ENCODE measurements around the gene DND1.

DNA sequence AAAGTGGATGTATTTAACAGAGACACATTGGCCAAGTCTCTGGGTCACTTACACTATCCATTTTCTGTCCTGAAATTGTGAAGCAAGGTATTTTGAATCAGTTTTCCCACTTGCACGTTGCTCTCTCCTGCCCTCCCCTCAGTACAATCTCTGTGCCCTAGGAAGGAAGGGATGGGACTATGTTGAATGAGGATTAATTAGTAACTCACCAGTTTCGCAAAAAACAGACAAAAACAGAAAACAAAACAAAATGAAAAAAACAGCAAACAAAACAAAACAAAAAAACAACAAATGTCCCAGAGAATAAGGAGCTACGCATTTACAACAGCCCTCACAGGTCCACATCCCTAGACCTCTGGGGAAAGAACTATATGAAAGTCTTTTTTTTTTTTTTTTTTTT, 39.3 kb downstream of the DND1 start:
- TF ChIP-seq RAD21 (conservative IDR thresholded peaks at IDR 0.05 in 1 of 2, IDR thresholded peaks at IDR 0.05 in 1 of 2), result no peak
- TF ChIP-seq, protein P1, sequence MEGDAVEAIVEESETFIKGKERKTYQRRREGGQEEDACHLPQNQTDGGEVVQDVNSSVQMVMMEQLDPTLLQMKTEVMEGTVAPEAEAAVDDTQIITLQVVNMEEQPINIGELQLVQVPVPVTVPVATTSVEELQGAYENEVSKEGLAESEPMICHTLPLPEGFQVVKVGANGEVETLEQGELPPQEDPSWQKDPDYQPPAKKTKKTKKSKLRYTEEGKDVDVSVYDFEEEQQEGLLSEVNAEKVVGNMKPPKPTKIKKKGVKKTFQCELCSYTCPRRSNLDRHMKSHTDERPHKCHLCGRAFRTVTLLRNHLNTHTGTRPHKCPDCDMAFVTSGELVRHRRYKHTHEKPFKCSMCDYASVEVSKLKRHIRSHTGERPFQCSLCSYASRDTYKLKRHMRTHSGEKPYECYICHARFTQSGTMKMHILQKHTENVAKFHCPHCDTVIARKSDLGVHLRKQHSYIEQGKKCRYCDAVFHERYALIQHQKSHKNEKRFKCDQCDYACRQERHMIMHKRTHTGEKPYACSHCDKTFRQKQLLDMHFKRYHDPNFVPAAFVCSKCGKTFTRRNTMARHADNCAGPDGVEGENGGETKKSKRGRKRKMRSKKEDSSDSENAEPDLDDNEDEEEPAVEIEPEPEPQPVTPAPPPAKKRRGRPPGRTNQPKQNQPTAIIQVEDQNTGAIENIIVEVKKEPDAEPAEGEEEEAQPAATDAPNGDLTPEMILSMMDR (IDR thresholded peaks at IDR 0.05), result no peak
- TF ChIP-seq POLR2A (IDR thresholded peaks at IDR 0.05; ENCODE audit: low read length), result no peak
- no peak for TF ChIP-seq HMGXB4 (CRISPR knock-in tag; IDR thresholded peaks at IDR 0.05; ENCODE audit: borderline replicate concordance)
- TF ChIP-seq BCL3 (IDR thresholded peaks at IDR 0.05), result no peak
- TF ChIP-seq SMC3 (IDR thresholded peaks at IDR 0.05), result no peak
- TF ChIP-seq JUN (IDR thresholded peaks at IDR 0.05), result no peak

All from A549 (cell line).